OCI-LY1 (cell line): Measurements from ENCODE around the gene YIF1B.

ENCODE experiments used
- CTCF ChIP-seq: fragments of 200-600 bp; sonication (generic), shearing (Covaris generic); IDR thresholded peaks from 2 replicates; pipeline ENCODE4 v1.5.1; 2017; ENCODE audit warnings: mild to moderate bottlenecking, antibody characterized with exemption, low read length, moderate library complexity, mixed read lengths
- EZH2 ChIP-seq: fragments of 200-600 bp; sonication (generic), shearing (Covaris generic); IDR thresholded peaks from 2 replicates; pipeline ENCODE4 v1.8.0; 2017; ENCODE audit warnings: borderline replicate concordance, mixed run types, mild to moderate bottlenecking, antibody characterized with exemption, low read length, moderate library complexity, mixed read lengths

GRCh38 chr19:38289955-38290354 is 25.8 kb downstream of the YIF1B start:
- TF ChIP-seq CTCF: no peak
- no peak for TF ChIP-seq EZH2
